ENCODE results near the gene ST7L.
"Not testable (repeated sequence)": the region's sequence is repeated elsewhere in the genome, so short reads cannot be mapped to it uniquely, and the experiment has no call there.

DNA sequence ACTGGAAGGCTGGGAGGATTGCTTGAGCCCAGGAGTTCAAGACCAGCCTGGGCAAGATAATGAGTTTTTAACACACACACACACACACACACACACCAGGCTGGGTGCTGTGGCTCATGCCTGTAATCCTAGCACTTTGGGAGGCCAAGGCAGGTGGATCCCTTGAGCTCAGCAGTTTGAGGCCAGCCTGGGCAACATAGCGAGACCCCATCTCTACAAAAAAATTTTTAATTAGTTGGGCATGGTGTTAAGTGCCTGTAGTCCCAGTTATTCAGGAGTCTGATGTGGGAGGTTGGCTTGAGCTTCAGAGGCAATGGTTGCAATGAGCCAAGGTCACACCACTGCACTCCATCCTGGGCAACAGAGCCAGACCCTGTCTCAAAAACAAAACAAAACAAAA lies 132.9 kb downstream of the ST7L start:
- TF ChIP-seq CTCF (conservative IDR thresholded peaks at IDR 0.05 in 1 of 2, IDR thresholded peaks at IDR 0.05 in 1 of 2; ENCODE audit: low read depth in 1 of 2, low read length in 2 of 2); EZH2 (IDR thresholded peaks at IDR 0.05; ENCODE audit: low read length, missing control alignments): not testable (repeated sequence)

Measured in fibroblast of lung (primary cell).